Gastrocnemius medialis (tissue), 4 donors: ENCODE data around the gene ENPP1.

ENCODE experiments used
- CTCF ChIP-seq, 5 experiments: fragments of 450-650 bp in 3 of 5; fragments of 200-600 bp in 2 of 5; sonication (generic) in 2 of 5; IDR thresholded peaks in 4 of 5; conservative IDR thresholded peaks in 1 of 5; 1 replicate in 4 of 5; 2 replicates in 1 of 5; pipeline ENCODE4 v1.5.1; 2016 to 2019; ENCODE audit warnings: antibody characterized with exemption in 5 of 5, mild to moderate bottlenecking in 3 of 5, moderate library complexity in 3 of 5
- POLR2A ChIP-seq, 2 donors: fragments of 450-650 bp; IDR thresholded peaks; one replicate each; pipeline ENCODE4 v1.6.1; 2017; ENCODE audit warnings: antibody characterized with exemption in 2 of 2, mild to moderate bottlenecking in 2 of 2, moderate library complexity in 2 of 2

GRCh38 chr6:131849799-131850198 is 42.0 kb downstream of the ENPP1 start:
- TF ChIP-seq CTCF (IDR thresholded peaks at IDR 0.05 in 4 of 5, conservative IDR thresholded peaks at IDR 0.05 in 1 of 5) (no peak), POLR2A (IDR thresholded peaks at IDR 0.05) (no peak)
